Fibroblast of lung (primary cell): ENCODE data around the gene RBM17.

ENCODE experiments used
- CTCF ChIP-seq, 2 donors: IDR thresholded peaks in 1 of 2; conservative IDR thresholded peaks in 1 of 2; 1 replicate in 1 of 2; 2 replicates in 1 of 2; pipeline ENCODE4 v1.5.1; 2011 to 2012; ENCODE audit warnings: low read length in 2 of 2, control low read depth in 1 of 2, inconsistent platforms in 1 of 2, low read depth in 1 of 2, mild to moderate bottlenecking in 1 of 2
- EZH2 ChIP-seq: IDR thresholded peaks from 2 replicates; pipeline ENCODE4 v1.5.1; 2012; ENCODE audit warnings: low read length, control low read depth, mild to moderate bottlenecking; ENCODE audit errors: missing control alignments

GRCh38 chr10:6045314-6045848, 43.5 kb upstream of the RBM17 start:
- TF ChIP-seq CTCF (conservative IDR thresholded peaks at IDR 0.05 in 1 of 2, IDR thresholded peaks at IDR 0.05 in 1 of 2; ENCODE audit: low read depth in 1 of 2, low read length in 2 of 2): no peak
- TF ChIP-seq EZH2: no peak
